Hippocampal formation (tissue), 2 donors: Measurements from ENCODE around the gene IGLON5.

Experiments
- DNase-seq, 2 donors: peaks; one replicate each; lab custom pipeline; 2025; lab: John Stamatoyannopoulos, UW

The IGLON5 gene

GRCh38 chr19:51364200-51365106 lies 53.0 kb downstream of the IGLON5 start:
- no peak for DNase-seq

GRCh38 chr19:51365211-51365964 lies 53.9 kb downstream of the IGLON5 start:
- DNase-seq = no peak

- no peak for DNase-seq
These were observed 54.5 kb downstream of the IGLON5 start, which contains the start of gene ETFB for GRCh38 chr19:51365965-51366388. Gene ETFB (minus strand): TSS chr19:51366388. CDS start chr19:51366326, 62 bp downstream.

- DNase-seq = peak; percentile 98
These were observed 55.2 kb downstream of the IGLON5 start for GRCh38 chr19:51366389-51367254.

- no peak for DNase-seq
These were observed 55.8 kb downstream of the IGLON5 start for GRCh38 chr19:51367255-51367564.

- DNase-seq = peak; percentile 97 to 99
These were observed 56.3 kb downstream of the IGLON5 start for GRCh38 chr19:51367565-51368365.

- no peak for DNase-seq
These were observed 57.2 kb downstream of the IGLON5 start, which contains the start of gene CLDND2 for GRCh38 chr19:51368366-51369282. Gene CLDND2 (minus strand): TSS chr19:51369003. CDS start chr19:51368577, 426 bp downstream.

- no peak for DNase-seq
These were observed 58.8 kb downstream of the IGLON5 start for GRCh38 chr19:51370230-51370629.

- no peak for DNase-seq
These were observed 59.8 kb downstream of the IGLON5 start for GRCh38 chr19:51371186-51371690.

GRCh38 chr19:51372021-51372648 lies 60.7 kb downstream of the IGLON5 start:
- no peak for DNase-seq

- no peak for DNase-seq
These were observed 61.4 kb downstream of the IGLON5 start, which contains the start of gene NKG7 for GRCh38 chr19:51372649-51373504. Gene NKG7 (minus strand): TSS chr19:51372654. CDS start chr19:51372535, 119 bp downstream.

- no peak for DNase-seq
These were observed 64.2 kb downstream of the IGLON5 start for GRCh38 chr19:51375504-51376221.

GRCh38 chr19:51377422-51377821 lies 66.0 kb downstream of the IGLON5 start:
- no peak for DNase-seq

- DNase-seq = no peak
These were observed 68.9 kb downstream of the IGLON5 start for GRCh38 chr19:51380379-51380778.
